GDM1 (cell line): ENCODE data around the gene HADHB.
"Not testable (repeated sequence)": the region's sequence is repeated elsewhere in the genome, so short reads cannot be mapped to it uniquely, and the experiment has no call there.

ENCODE experiments used
- DNase-seq: peaks from one replicate; lab custom pipeline; 2025; lab: John Stamatoyannopoulos, UW

Gene HADHB

DNA sequence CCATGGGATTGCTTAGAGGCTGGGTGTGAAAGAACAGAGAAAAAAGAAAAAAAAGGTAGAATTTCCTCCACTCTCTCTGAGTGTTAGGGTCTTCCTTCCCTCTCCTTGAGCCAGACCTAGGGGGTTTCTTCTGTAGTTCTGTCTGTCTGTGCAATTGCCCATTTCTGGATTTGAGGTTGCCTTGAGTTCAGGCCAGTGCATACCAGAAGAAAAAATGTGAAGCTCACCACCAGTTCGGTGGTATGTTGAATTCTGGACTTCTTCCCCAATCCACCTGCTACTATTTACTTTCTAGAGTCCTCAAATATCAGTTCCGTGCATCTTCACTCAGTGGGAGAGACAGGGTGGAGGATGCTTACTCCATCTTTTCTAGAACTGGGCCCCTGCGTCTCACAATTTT lies 85.9 kb downstream of the HADHB start:
- no peak for DNase-seq

DNA sequence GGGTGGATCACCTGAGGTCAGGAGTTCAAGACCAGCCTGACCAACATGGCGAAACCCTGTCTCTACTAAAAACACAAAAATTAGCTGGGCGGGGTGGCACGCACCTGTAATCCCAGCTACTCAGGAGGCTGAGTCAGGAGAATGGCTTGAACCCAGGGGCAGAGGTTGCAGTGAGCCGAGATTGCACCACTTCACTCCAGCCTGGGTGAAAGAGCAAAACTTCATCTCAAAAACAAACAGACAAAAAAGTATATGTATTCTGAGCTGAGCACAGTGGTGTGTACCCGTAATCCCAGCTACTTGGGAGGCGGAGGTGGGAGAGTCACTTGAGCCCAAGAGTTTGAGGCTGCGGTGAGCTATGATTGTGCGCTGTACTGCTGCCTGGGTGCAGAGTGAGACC lies 86.6 kb downstream of the HADHB start:
- DNase-seq: not testable (repeated sequence)

GRCh38 chr2:26333293-26333692 lies 88.6 kb downstream of the HADHB start:
- no peak for DNase-seq

- no peak for DNase-seq
Observed at GRCh38 chr2:26335231-26335630, 90.5 kb downstream of the HADHB start.

- no peak for DNase-seq
Observed at GRCh38 chr2:26336719-26337118, 92.0 kb downstream of the HADHB start.

GRCh38 chr2:26337298-26337697 lies 92.6 kb downstream of the HADHB start:
- DNase-seq: no peak
